Esophagus muscularis mucosa (tissue), 4 donors: ENCODE data around the gene PRODH2.

Experiments used
- CTCF ChIP-seq, 3 experiments: fragments of 200-600 bp in 2 of 3; fragments of 450-650 bp in 1 of 3; sonication (generic) in 2 of 3; IDR thresholded peaks; one replicate each; pipeline ENCODE4 v1.5.1; 2017 to 2019; ENCODE audit warnings: antibody characterized with exemption in 3 of 3, mild to moderate bottlenecking in 2 of 3, moderate library complexity in 1 of 3
- EP300 ChIP-seq: sonication (generic); formaldehyde crosslinking; IDR thresholded peaks from one replicate; pipeline ENCODE4 v1.6.1; 2017; ENCODE audit warnings: antibody characterized with exemption
- POLR2A ChIP-seq: fragments of 450-650 bp; IDR thresholded peaks from one replicate; pipeline ENCODE4 v1.6.1; 2017; ENCODE audit warnings: antibody characterized with exemption, moderate library complexity, mild to moderate bottlenecking, low read depth

GRCh38 chr19:35776102-35776788 is 36.4 kb downstream of the PRODH2 start:
- TF ChIP-seq CTCF (IDR thresholded peaks at IDR 0.05) = no peak
- no peak for TF ChIP-seq POLR2A
- TF ChIP-seq EP300 = no peak
